ENCODE results near the gene TUBAL3.

GRCh38 chr10:5390607-5391205, 13.9 kb downstream of the TUBAL3 start:
- TF ChIP-seq EZH2 (IDR thresholded peaks at IDR 0.05), result no peak
- no peak for TF ChIP-seq TCF7L2 (IDR thresholded peaks at IDR 0.05; ENCODE audit: borderline replicate concordance, extremely low read depth, insufficient read depth, insufficient read length)
- no peak for TF ChIP-seq CTCF (IDR thresholded peaks at IDR 0.05 in 2 of 3, conservative IDR thresholded peaks at IDR 0.05 in 1 of 3; ENCODE audit: borderline replicate concordance in 1 of 3, insufficient read depth in 1 of 3, low read depth in 2 of 3, low read length in 2 of 3)
- TF ChIP-seq EZH2phosphoT487 (IDR thresholded peaks at IDR 0.05; ENCODE audit: borderline replicate concordance), result no peak
- TF ChIP-seq POLR2A (IDR thresholded peaks at IDR 0.05; ENCODE audit: borderline replicate concordance, extremely low read depth, insufficient read depth, insufficient read length), result no peak
- no peak for TF ChIP-seq MAX (IDR thresholded peaks at IDR 0.05)
- no peak for TF ChIP-seq JUND (IDR thresholded peaks at IDR 0.05)
- TF ChIP-seq SIN3A (IDR thresholded peaks at IDR 0.05; ENCODE audit: low read depth), result no peak
- TF ChIP-seq RAD21 (IDR thresholded peaks at IDR 0.05; ENCODE audit: low read depth), result no peak
- TF ChIP-seq POLR2AphosphoS5 (IDR thresholded peaks at IDR 0.05; ENCODE audit: low read depth, low read length), result no peak
- no peak for TF ChIP-seq ZNF274 (IDR thresholded peaks at IDR 0.05; ENCODE audit: low read depth, low read length)

Measured in HCT116 (cell line).